Skeletal muscle cell (primary cell): ENCODE measurements around the gene PDE4D.

Experiments
- DNase-seq: peaks from one replicate; pipeline ENCODE4 v3.0.0-alpha.2; 2010; ENCODE audit warnings: low read depth
- H3K4me3 ChIP-seq: 2 replicates; pipeline ENCODE4 v1.5.1; 2011; ENCODE audit warnings: low read depth, mild to moderate bottlenecking, control low read depth, low read length, moderate library complexity

PDE4D gene

GRCh38 chr5:59548807-59549357 lies 344.6 kb downstream of the PDE4D start:
- H3K4me3 ChIP-seq, result no peak overlapping the region
- DNase-seq, result no peak

DNA sequence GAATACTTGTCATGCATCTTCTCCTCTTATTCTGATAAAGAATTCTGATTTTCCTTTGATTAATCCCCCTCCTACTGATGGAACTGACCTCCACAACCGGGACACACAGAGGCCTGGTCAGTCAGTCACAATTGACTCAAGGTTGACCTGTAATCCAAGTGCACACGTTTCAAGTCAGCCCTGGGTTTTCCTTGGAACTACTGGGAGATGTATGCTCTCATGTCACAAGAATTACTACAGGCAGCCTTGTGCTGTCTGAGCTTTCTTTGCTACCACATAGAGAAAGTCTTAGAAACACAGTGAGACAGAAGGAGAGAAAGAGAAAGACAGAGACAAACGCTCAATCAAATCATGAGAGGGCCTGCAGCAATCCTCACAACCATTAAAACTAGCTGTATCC lies 345.8 kb downstream of the PDE4D start:
- H3K4me3 ChIP-seq, result no peak overlapping the region
- DNase-seq, result no peak

DNA sequence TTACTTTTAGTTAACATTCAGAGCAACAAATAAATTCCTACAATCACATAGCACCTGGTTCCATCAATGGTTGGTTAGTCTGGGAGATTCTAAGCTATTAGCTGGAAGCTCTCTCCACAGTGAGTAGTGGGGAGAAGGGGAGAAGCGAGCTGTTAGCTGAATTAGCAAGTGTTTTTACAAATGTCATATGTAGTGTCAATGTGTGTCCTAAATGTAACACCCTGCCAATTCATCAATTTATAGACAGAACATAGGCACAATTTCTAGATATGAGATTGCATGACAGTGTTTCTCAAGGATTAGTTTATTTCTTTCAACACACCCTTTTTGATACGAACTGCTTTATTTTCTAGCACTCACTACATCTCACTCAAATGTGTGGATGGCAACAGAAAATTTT lies 349.0 kb downstream of the PDE4D start:
- DNase-seq, result no peak
- no peak overlapping the region for H3K4me3 ChIP-seq

DNA sequence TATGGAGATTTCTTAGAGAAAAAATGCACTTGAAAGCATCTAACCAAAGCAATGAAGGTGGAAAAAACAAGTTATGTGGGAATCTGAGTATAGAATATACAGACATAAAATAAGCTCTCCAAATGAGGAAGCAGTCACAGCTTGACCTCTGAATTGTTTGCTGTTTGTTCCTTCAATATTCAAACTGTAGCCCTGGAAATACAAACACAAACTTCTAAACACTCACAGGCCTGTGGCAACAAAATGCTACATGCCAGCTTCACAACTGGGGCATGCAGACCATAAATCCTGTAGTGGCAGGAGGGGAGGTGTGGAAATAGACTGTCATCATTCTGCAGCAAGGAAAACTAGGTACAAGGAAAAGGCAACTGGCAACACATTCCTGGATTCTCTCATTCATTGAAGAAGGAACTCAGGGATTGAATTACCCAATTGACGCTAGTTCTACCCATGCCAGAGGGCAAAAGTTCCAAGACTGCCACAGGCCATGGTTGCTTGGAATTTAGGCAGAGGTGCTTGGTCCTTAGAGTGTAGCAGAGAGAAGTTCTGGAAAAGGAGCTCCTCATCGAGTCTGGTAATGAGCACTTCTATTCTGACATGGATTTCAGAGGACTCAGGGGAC lies 349.6 kb downstream of the PDE4D start:
- no peak for DNase-seq
- H3K4me3 ChIP-seq, result no peak overlapping the region

DNA sequence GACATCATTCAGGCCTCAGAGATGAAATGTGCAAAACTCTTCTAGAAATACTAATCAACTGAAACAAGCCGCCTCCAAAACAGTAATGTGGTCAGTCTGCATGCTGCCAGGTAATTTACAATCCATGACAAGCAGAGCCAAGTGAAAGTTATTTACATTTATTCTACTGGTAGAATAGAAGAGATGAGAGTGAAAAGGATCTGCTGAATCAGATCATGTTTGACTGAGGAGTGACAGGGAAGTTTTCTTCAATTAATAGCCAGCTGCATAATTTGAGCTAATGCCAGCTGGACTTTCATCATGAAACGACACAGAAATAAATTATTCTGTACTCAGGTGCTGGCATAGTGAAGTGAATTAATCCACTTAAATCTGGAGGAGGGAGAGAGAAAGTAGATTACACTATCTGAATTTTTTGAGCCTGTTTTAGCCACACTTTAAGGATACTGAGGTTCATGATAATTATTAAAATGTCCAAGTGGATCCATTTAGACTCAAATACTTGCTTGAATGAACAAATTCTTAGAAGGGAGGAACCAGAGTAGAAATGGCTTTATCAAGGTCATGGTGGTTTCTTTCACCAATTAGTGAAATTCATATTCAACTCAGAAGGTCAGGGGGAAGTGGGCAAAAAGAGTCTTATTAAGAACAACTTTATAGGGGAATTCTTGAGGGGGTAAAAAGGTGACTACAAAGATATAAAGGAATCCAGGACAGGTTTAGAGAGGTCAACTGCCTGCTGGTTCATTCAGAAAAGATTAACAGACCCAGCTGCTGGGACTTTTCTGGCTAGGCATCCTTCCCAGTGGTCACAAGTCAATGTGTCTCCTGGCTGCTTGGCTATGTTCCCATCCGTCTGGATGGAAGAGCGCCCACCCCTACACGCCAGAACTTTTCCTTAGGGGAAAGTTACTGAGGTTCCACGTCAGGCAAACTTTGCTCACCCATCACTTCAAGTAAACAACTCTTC lies 350.4 kb downstream of the PDE4D start:
- H3K4me3 ChIP-seq, result no peak overlapping the region
- peak; percentile 68 for DNase-seq

DNA sequence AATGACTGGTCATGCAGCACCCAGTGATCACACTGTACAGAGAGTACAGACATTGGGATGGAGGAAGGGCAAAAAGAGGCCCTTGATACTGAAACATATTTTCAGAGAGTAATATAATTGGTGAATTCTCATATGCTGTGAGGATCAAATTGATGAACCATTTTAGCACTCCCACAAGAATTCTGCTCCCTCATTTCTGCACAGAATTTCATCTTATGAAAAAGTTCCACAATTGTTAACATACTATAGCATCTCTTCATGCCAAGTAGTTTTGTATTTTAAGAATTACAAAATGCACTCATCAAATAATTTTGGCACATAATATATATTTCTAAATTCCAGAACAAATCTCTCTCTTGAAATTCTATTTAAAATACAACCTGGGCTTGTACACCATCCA lies 351.2 kb downstream of the PDE4D start:
- DNase-seq, result no peak
- H3K4me3 ChIP-seq, result no peak overlapping the region

DNA sequence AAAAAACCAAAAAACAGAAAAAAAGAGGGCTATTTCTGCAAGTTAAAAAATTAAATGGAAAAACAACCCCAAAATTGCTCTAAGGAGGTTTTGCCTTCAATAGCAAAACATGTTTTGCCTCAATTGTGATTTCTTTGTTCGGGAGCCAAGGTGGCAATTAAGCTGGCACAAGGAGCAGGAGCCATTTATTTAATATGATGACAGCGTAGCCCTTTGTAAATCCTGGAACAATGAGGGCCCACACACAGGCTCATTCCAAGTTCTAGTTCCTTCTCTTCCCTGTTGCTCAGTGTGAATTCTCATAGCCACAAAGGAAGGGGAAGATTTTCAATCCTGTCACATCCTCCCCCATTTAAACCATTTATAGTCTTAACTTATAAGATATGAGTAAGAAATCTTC lies 353.2 kb downstream of the PDE4D start:
- no peak overlapping the region for H3K4me3 ChIP-seq
- no peak for DNase-seq

GRCh38 chr5:59538750-59539121 lies 354.8 kb downstream of the PDE4D start:
- H3K4me3 ChIP-seq, result no peak overlapping the region
- DNase-seq, result no peak

DNA sequence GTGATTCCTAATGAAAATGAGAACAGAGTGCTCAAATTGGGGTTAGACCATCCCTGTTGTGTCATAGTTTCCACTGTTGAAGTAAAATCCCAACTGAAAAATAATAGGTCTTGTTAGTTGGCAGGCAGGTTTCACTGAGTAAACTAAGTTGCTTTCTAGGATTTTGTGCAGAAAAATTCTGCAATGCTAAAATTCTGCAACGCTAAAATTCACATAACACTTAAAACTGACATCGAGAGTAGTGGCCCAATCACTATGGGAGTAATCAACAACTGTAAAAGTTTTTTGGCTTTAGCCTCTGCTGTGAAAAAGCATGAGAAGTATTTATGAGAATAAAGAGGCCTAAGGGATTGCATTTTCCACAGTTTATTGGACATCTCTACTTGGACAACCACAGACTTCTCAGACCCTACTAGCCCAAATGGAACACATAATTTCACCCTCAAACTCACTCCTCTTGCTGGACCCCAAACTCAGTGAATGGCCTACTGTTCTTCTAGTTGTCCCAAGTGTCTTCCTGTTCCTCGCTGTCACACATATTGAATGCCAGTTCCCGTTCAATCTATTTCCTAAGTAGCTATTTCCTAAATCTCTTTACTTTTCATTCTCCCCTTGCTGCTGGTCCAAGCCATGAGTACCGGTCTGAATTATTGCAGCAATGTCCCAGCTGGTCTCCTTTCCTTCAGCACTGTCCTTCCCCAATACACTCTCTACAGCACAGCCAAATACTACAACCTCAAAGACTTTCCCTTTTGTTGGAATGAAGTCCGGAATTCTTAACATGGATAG lies 355.4 kb downstream of the PDE4D start:
- no peak for DNase-seq
- no peak overlapping the region for H3K4me3 ChIP-seq

- no peak for DNase-seq
- no peak overlapping the region for H3K4me3 ChIP-seq
Observed at GRCh38 chr5:59536875-59537274, 356.7 kb downstream of the PDE4D start.

GRCh38 chr5:59535561-59535960 lies 358.0 kb downstream of the PDE4D start:
- no peak for DNase-seq
- H3K4me3 ChIP-seq, result no peak overlapping the region

DNA sequence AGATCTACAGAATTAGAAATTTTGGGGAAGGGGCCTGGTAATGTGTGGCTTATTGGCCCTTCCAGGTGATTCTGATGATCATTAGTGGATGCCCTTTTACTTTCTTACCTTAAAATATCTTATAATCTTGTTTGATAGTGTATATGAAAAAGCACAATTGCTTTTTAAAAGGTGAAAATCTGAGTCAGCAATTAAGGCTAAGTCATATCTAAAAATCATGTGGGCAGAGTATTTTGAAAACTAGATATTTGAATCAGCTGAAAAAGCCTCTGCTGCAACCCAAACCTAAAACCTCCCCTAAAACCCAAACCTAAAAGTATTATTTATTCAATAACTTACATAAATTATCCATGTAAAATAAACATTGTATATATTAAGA lies 359.8 kb downstream of the PDE4D start:
- DNase-seq, result no peak
- H3K4me3 ChIP-seq, result no peak overlapping the region

DNA sequence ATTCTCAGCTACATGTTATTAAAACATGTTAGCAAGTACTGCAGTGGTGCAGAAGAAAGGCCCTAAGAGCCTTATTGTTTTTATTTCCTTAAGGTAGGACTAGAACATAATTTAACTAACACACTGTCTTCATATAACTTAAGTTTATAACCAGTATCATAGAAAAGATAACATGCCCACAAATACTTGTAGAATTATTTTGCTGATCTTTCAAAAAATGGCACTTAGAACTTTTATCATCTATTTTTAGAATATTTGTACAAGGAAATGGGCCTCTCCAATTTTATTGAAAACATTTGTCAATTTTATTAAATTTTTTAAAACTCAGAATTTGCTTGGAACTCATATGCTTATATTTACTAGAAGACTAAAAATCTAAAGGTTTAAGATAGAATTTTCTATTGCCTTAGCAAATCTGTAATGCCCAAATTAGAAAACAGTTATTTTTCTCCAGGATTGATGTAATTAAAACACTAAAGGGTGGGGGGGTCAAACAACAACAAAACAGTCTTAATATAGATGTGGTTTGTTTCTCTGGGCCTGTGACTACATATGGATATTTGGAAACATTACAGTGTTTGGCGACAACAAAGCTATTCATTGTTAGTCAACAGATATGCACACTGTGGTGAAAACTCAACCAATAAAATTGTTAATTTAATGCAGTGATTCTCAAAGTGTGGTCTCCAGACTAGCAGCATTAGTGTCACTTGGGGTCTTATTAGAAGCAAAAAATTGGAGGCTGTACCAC lies 360.4 kb downstream of the PDE4D start:
- no peak for DNase-seq
- no peak overlapping the region for H3K4me3 ChIP-seq

- no peak for DNase-seq
- H3K4me3 ChIP-seq, result no peak overlapping the region
Observed at GRCh38 chr5:59529239-59529638, 364.3 kb downstream of the PDE4D start.

- no peak overlapping the region for H3K4me3 ChIP-seq
- no peak for DNase-seq
Observed at GRCh38 chr5:59528202-59528862, 365.2 kb downstream of the PDE4D start.

GRCh38 chr5:59525957-59526356 lies 367.6 kb downstream of the PDE4D start:
- H3K4me3 ChIP-seq, result no peak overlapping the region
- peak; percentile 83 for DNase-seq

DNA sequence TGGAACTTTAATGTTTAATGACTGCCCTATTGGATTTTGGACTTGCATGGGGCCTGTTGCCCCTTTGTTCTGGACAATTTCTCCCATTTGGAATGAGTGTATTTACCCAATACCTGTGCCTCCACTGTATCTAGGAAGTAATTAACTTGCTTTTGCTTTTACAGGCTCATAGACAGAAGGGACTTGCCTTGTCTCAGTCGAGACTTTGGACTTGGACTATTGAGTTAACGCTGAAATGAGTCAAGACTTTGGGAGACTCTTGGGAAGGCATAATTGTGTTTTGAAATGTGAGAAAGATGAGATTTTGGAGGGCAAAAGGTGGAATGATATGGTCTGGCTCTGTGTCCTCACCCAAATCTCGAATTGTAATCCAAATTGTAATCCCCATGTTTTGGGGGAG lies 368.2 kb downstream of the PDE4D start:
- DNase-seq, result no peak

DNA sequence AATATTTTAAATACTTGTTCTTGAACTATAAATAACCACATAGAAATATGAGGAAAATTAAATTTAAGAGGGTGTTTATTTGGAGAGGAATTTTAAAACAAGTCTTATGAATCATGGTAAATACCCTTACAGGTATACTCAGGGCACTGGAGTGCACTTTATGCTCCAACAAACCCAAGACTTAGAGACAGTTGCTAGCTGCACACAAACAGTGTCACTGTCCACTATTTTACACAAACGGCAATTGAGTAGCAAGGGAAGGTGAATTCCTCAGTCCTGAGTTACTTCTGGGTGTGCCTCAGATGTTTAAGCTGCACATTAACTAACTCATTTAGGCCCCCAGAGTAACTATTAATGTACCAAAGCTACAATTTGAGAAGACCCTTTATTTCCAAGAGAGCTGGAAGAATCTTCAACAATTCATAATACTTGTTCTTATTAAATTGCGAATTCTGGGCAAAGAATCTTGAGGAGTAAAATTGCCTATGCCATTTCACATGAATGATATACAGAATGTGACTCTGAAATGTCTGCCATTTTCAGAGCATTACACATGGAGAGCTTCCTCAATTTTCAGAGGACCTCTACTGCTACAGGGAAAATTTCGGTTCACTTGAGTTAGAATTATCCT lies 371.2 kb downstream of the PDE4D start:
- no peak for DNase-seq
- no peak overlapping the region for H3K4me3 ChIP-seq

More for the DNA sequence above, 368.2 kb downstream of the PDE4D start:
- no peak overlapping the region for H3K4me3 ChIP-seq
